Measurements from ENCODE around the gene SGCA. TPM values are rescaled to one million over a fixed set of nuclear protein-coding genes. Genes with fewer than 3 reads are reported as not detected.

Gene SGCA
- total RNA-seq, 1 experiment from 2014 or later = 19.0 TPM

GRCh38 chr17:50188921-50189549 is 23.2 kb downstream of the SGCA start:
- no peak for DNase-seq (ENCODE audit: low spot score)
- in situ Hi-C loops (cut with HindIII; ENCODE audit: low sequenced_read_pairs) = no loop called here

- in situ Hi-C loops (cut with HindIII; ENCODE audit: low sequenced_read_pairs) = no loop called here
- DNase-seq (ENCODE audit: low spot score) = no peak
Observed at GRCh38 chr17:50189550-50190292, 23.9 kb downstream of the SGCA start.

GRCh38 chr17:50190293-50190602 is 24.4 kb downstream of the SGCA start:
- DNase-seq (ENCODE audit: low spot score) = no peak
- in situ Hi-C loops (cut with HindIII; ENCODE audit: low sequenced_read_pairs) = no loop called here

GRCh38 chr17:50190603-50191358 is 25.0 kb downstream of the SGCA start:
- no peak for DNase-seq (ENCODE audit: low spot score)
- in situ Hi-C loops (cut with HindIII; ENCODE audit: low sequenced_read_pairs) = no loop called here

GRCh38 chr17:50191359-50192143 is 25.7 kb downstream of the SGCA start:
- DNase-seq (ENCODE audit: low spot score) = no peak
- in situ Hi-C loops (cut with HindIII; ENCODE audit: low sequenced_read_pairs) = no loop called here

GRCh38 chr17:50192144-50192617 is 26.4 kb downstream of the SGCA start:
- no peak for DNase-seq (ENCODE audit: low spot score)
- in situ Hi-C loops (cut with HindIII; ENCODE audit: low sequenced_read_pairs) = no loop called here

GRCh38 chr17:50192618-50193291 is 26.9 kb downstream of the SGCA start:
- in situ Hi-C loops (cut with HindIII; ENCODE audit: low sequenced_read_pairs) = no loop called here
- no peak for DNase-seq (ENCODE audit: low spot score)

GRCh38 chr17:50194140-50194933 is 28.5 kb downstream of the SGCA start:
- in situ Hi-C loops (cut with HindIII; ENCODE audit: low sequenced_read_pairs) = no loop called here

GRCh38 chr17:50194934-50195865 is 29.4 kb downstream of the SGCA start:
- in situ Hi-C loops (cut with HindIII; ENCODE audit: low sequenced_read_pairs) = no loop called here
- no peak for DNase-seq (ENCODE audit: low spot score)

More at GRCh38 chr17:50194140-50194933, 28.5 kb downstream of the SGCA start:
- DNase-seq (ENCODE audit: low spot score) = no peak

GRCh38 chr17:50196036-50196435 is 30.2 kb downstream of the SGCA start:
- in situ Hi-C loops (cut with HindIII; ENCODE audit: low sequenced_read_pairs) = no loop called here
- no peak for DNase-seq (ENCODE audit: low spot score)

GRCh38 chr17:50196826-50197225 is 31.0 kb downstream of the SGCA start:
- in situ Hi-C loops (cut with HindIII; ENCODE audit: low sequenced_read_pairs) = no loop called here

GRCh38 chr17:50198026-50198669 is 32.3 kb downstream of the SGCA start:
- DNase-seq (ENCODE audit: low spot score) = peak; percentile 28
- in situ Hi-C loops (cut with HindIII; ENCODE audit: low sequenced_read_pairs) = no loop called here

More at GRCh38 chr17:50196826-50197225, 31.0 kb downstream of the SGCA start:
- DNase-seq (ENCODE audit: low spot score) = no peak

GRCh38 chr17:50199211-50199802 is 33.5 kb downstream of the SGCA start:
- in situ Hi-C loops (cut with HindIII; ENCODE audit: low sequenced_read_pairs) = no loop called here
- no peak for DNase-seq (ENCODE audit: low spot score)

- in situ Hi-C loops (cut with HindIII; ENCODE audit: low sequenced_read_pairs) = loop anchor here (5.0 kb wide), 1 partner anchor 92 kb away; no protein-coding TSS in a partner anchor
- DNase-seq (ENCODE audit: low spot score) = peak; percentile 30
Observed at GRCh38 chr17:50199803-50200456, 34.1 kb downstream of the SGCA start.

- in situ Hi-C loops (cut with HindIII; ENCODE audit: low sequenced_read_pairs) = loop anchor here (5.0 kb wide), 1 partner anchor 92 kb away; no protein-coding TSS in a partner anchor
- DNase-seq (ENCODE audit: low spot score) = peak; percentile 70
Observed at GRCh38 chr17:50200457-50201275, 34.9 kb downstream of the SGCA start.
